Esophagus muscularis mucosa (tissue), 4 donors: Measurements from ENCODE around the gene MIOX. TPM values are rescaled to one million over a fixed set of nuclear protein-coding genes. Genes with fewer than 3 reads are reported as not detected.

Experiments used
- DNase-seq: peaks from one replicate; pipeline ENCODE4 v3.0.0-alpha.2; 2017; ENCODE audit errors: extremely low spot score
- H3K27ac ChIP-seq, 4 donors: fragments of 200-600 bp; sonication (generic); replicated peaks in 1 of 4; 1 replicate in 3 of 4; 2 replicates in 1 of 4; pipeline ENCODE4 v1.5.1; 2016 to 2019; ENCODE audit warnings: mild to moderate bottlenecking in 1 of 4
- H3K27me3 ChIP-seq, 4 donors: fragments of 200-600 bp; sonication (generic); one replicate each; pipeline versions ENCODE4 v1.5.1 to v1.6.0; 2016 to 2019
- H3K36me3 ChIP-seq, 4 donors: fragments of 200-600 bp; sonication (generic); one replicate each; pipeline ENCODE4 v1.5.1; 2016 to 2019
- H3K4me1 ChIP-seq, 4 donors: fragments of 200-600 bp; sonication (generic); one replicate each; pipeline ENCODE4 v1.5.1; 2016 to 2019
- H3K4me3 ChIP-seq, 4 donors: fragments of 200-600 bp; sonication (generic); 1 replicate in 2 of 4; 2 replicates in 2 of 4; pipeline ENCODE4 v1.5.1; 2016 to 2019; ENCODE audit warnings: mild to moderate bottlenecking in 4 of 4, moderate library complexity in 1 of 4
- H3K9me3 ChIP-seq, 4 donors: fragments of 200-600 bp; sonication (generic); 1 replicate in 3 of 4; 2 replicates in 1 of 4; pipeline ENCODE4 v1.5.1; 2016 to 2019
- EP300 ChIP-seq: sonication (generic); formaldehyde crosslinking; IDR thresholded peaks from one replicate; pipeline ENCODE4 v1.6.1; 2017; ENCODE audit warnings: antibody characterized with exemption
- POLR2A ChIP-seq: fragments of 450-650 bp; IDR thresholded peaks from one replicate; pipeline ENCODE4 v1.6.1; 2017; ENCODE audit warnings: antibody characterized with exemption, moderate library complexity, mild to moderate bottlenecking, low read depth
- POLR2AphosphoS5 ChIP-seq, 2 donors: sonication (generic); formaldehyde crosslinking; IDR thresholded peaks; one replicate each; pipeline ENCODE4 v1.6.1; 2017; ENCODE audit warnings: antibody characterized with exemption in 2 of 2
- WGBS: methylation state at CpG from one replicate; pipeline ENCODE4 v1.1.5; 2018; 5-methylcytosine and 5-hydroxymethylcytosine counted together
- intact Hi-C: fragments of 100-400 bp; cut with DNase I; formaldehyde crosslinking; loops from one replicate; pipeline ENCODE4 v1.15.1; 2023
- total RNA-seq, 4 donors: library from RNA; depleted of rRNA; stranded (reverse); fragments of >200 nt; gene quantifications; one replicate each; pipeline versions ENCODE4 v1.1.0 to v1.2.1, GENCODE V29; 2016
- TF ChIP-seq, protein P1 (sequence below), 3 experiments: fragments of 200-600 bp in 2 of 3; fragments of 450-650 bp in 1 of 3; sonication (generic) in 2 of 3; IDR thresholded peaks; one replicate each; pipeline ENCODE4 v1.5.1; 2017 to 2019; ENCODE audit warnings: antibody characterized with exemption in 3 of 3, mild to moderate bottlenecking in 2 of 3, moderate library complexity in 1 of 3

The MIOX gene
- total RNA-seq, 4 donors from 2014 or later, result not detected

DNA sequence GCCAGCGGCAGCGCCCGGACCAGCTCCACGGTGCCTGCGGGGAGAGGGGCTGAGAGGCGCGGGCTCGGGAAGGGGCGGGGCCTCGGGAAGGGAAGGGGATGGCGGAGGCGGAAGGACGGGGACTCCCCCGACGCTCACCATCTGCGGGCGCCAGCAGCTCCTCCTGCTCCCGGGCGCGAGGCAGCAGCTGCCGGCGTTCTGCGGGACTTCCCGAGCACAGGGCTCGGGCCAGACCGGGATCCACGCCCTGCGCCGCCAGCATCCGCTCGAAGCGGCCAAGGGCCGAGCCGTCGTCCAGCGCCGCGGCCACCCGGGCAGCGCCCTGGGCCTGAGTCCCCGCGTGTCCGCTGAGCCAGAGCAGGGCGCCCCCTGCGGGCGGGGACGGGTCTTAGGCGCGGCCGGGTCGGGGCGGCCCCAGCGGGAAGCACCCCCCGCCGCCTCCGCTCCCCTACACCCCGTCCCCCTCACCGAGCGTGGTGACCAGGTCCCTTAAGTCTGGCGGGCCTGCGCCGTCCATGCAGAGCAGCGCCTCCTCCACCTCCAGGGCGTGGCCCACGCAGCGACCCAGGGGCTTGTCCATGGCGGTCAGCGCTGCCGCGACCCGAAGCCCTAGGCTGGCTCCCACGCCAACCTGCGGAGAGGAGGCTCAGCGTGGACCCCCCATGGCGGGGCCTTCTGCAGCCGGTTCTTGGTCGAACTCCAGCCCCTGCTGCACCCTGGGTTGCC is 39.6 kb downstream of the MIOX start:
- 3% methylated on average over 17 of the region's 77 CpGs for WGBS
- DNase-seq, result no peak

DNA sequence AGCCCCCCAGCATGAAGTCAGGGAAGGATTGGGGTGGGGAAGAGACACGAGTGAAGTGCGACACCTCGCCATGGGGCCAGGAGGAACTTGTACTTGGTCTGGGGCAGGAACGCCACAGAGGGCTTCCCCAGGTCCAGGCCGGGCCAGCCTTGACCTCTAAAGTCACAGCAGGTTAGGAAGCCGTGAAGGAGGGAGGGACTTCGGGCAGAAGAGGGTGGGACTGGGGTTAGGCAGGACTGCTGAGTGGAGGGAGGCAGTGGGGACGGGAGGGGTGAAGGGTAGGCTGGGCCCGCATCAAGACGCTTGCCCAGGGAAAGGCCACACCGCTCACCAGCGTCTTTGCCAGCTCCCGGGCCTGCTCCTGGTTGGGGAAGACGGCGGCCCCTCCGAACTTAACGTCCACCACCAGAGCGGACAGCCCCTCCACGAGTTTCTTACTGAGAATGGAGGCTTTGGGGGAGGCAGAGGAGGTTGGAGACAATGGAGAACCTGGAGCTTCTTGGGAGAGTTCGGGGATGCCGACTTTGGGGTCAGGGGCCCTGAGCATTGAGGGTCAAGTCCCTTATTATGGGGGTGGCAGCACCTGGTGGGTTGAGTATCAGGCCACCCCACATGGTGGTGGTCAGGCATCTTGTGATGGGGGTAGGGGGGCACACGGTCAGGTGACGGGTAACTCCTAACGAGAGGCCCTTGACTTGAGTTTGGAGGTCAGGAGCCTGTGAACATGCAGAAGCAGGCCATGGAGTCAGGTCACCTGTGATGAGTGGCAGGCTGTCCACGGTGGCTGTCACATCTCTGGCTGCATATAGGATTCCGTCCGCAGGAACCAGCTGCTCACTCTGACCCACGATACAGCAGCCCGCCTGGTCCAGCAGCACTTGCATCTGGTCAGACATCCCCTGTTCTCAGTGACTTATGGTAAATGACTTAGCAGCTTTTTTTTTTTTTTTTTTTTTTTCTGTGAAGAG is 40.5 kb downstream of the MIOX start:
- H3K9me3 ChIP-seq, result no peaks in the 10 kb centered on the region
- H3K4me3 ChIP-seq, result peak overlapping the region; percentile 64 to 75 (median 68)
- peaks cover 10 to 31% (median 19%) of the 10 kb centered on the region in 4 donors for H3K27me3 ChIP-seq
- 68% methylated on average over 25 of the region's 29 CpGs for WGBS
- peaks cover 14 to 21% (median 20%) of the 10 kb centered on the region in 4 donors for H3K36me3 ChIP-seq
- peak in 1 of 2 donors; percentile 30 for TF ChIP-seq POLR2AphosphoS5 (IDR thresholded peaks at IDR 0.05)
- no peak for TF ChIP-seq EP300
- DNase-seq, result no peak
- H3K4me1 ChIP-seq, result peaks cover 39 to 78% (median 69%) of the 10 kb centered on the region in 4 donors
- peak overlapping the region; percentile 88 to 93 (median 90) for H3K27ac ChIP-seq
- intact Hi-C loops, result loop anchor here (5.0 kb wide), 1 partner anchor 55 kb away; the partner anchor contains the start of gene CHKB

More for the DNA sequence above, 39.6 kb downstream of the MIOX start:
- Histone ChIP-seq H3K4me1 (peaks cover 32 to 69% (median 61%) of the 10 kb centered on the region in 4 donors), H3K27ac (peak overlapping the region; percentile 88 to 93 (median 90)), H3K4me3 (peak overlapping the region; percentile 64 to 75 (median 68)), H3K9me3 (no peaks in the 10 kb centered on the region), H3K36me3 (peaks cover 14 to 30% (median 29%) of the 10 kb centered on the region in 4 donors), H3K27me3 (peaks cover 6 to 23% (median 10%) of the 10 kb centered on the region in 4 donors)
- TF ChIP-seq EP300 (no peak), POLR2AphosphoS5 (IDR thresholded peaks at IDR 0.05) (no peak), POLR2A (no peak)
- TF ChIP-seq, protein P1, sequence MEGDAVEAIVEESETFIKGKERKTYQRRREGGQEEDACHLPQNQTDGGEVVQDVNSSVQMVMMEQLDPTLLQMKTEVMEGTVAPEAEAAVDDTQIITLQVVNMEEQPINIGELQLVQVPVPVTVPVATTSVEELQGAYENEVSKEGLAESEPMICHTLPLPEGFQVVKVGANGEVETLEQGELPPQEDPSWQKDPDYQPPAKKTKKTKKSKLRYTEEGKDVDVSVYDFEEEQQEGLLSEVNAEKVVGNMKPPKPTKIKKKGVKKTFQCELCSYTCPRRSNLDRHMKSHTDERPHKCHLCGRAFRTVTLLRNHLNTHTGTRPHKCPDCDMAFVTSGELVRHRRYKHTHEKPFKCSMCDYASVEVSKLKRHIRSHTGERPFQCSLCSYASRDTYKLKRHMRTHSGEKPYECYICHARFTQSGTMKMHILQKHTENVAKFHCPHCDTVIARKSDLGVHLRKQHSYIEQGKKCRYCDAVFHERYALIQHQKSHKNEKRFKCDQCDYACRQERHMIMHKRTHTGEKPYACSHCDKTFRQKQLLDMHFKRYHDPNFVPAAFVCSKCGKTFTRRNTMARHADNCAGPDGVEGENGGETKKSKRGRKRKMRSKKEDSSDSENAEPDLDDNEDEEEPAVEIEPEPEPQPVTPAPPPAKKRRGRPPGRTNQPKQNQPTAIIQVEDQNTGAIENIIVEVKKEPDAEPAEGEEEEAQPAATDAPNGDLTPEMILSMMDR (IDR thresholded peaks at IDR 0.05), result peak; percentile 59 to 71 (median 66)
- intact Hi-C loops, result loop anchor here (5.0 kb wide), 1 partner anchor 56 kb away; the partner anchor contains the start of gene CHKB

DNA sequence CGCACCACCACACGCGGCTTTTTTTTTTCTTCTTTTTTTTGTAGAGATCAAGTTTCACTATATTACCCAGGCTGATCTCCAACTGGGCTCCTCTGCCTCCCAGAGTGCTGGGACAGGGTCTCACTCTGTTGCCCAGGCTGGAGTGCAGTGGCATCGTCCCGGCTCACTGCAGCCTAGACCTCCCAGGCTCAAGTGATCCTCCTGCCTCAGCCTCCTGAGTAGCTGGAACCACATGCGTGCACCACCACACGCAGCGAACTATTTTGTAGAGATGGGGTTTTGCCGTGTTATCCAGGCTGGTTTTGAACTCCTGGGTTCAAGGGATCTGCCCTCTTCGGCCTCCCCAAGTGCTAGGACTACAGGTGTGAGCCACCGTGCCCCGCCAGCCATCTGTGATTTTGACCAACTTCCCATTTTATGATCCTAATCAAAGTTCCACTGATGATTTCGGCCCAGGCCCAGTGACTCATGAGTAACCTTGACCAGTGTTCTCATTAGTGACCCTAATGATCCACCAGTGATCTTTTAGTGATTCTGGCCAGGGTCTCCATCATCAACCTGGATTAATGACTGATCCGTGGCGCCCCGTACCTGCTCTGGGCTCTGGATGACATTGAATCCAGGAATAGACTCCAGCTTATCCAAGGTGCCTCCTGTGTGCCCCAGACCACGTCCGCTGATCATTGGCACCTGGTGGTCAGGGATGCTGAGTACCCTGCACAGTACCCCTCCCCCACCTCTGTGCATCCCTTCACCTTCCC is 41.4 kb downstream of the MIOX start:
- Histone ChIP-seq H3K27ac (peak overlapping the region in 1 of 4 donors; percentile 93), H3K9me3 (no peaks in the 10 kb centered on the region), H3K36me3 (peaks cover 7 to 11% (median 11%) of the 10 kb centered on the region in 4 donors), H3K4me1 (peaks cover 45 to 87% (median 77%) of the 10 kb centered on the region in 4 donors), H3K27me3 (peaks cover 10 to 41% (median 27%) of the 10 kb centered on the region in 4 donors), H3K4me3 (peak overlapping the region in 1 of 4 donors; percentile 72)
- WGBS, result 96% methylated on average over 14 of the region's 18 CpGs
- TF ChIP-seq, protein P1 (IDR thresholded peaks at IDR 0.05), result no peak
- no peak for TF ChIP-seq POLR2AphosphoS5 (IDR thresholded peaks at IDR 0.05)
- intact Hi-C loops, result loop anchor here (5.0 kb wide), 1 partner anchor 54 kb away; the partner anchor contains the start of gene CHKB
- no peak for DNase-seq

DNA sequence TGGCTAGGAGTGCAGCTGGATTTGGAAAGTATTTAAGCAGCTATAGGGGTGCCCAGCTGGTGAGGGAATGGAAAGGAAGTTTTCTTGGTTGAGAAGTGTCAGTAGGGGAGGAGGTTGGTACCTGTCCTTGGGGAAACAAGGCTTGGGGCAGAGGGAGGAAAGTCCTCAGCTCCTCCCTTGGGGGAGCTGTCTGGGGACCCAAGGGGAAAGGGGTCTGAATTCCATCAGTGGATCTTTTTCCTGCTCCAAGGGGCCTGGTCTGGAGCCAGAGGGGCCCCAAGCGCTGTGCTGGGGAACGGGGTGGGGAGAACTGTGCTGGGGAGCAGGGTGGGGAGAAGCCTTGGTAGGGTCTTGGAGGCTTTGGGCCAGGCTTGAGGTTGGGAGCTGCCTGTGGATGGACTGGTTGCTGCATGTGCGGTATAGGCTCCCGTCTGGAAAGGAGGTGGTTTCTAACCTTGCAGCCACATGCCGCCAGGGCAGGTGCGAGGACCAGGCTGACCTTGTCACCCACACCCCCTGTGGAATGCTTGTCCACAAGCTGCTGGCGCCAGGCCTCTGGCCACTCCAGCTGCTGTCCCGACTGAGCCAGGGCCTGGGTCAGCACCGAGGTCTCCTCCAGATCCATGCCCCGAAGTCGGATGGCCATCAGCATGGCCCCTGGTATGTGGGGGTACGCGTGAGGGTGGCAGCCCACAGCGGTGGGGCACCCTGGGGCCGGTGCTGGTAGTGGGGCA is 42.2 kb downstream of the MIOX start:
- peak overlapping the region; percentile 79 to 93 (median 88) for H3K27ac ChIP-seq
- no peak for DNase-seq
- H3K36me3 ChIP-seq, result peaks cover 0 to 4% (median 3%) of the 10 kb centered on the region in 4 donors
- no peaks in the 10 kb centered on the region for H3K9me3 ChIP-seq
- intact Hi-C loops, result loop anchor here (5.0 kb wide), 1 partner anchor 53 kb away; the partner anchor contains the start of gene CHKB
- 67% methylated on average over 15 of the region's 15 CpGs for whole genome bisulfite sequencing
- no peak for TF ChIP-seq EP300
- TF ChIP-seq POLR2AphosphoS5 (IDR thresholded peaks at IDR 0.05), result no peak
- TF ChIP-seq POLR2A, result no peak
- TF ChIP-seq, protein P1 (IDR thresholded peaks at IDR 0.05), result no peak
- H3K27me3 ChIP-seq, result peaks cover 10 to 48% (median 33%) of the 10 kb centered on the region in 4 donors
- peak overlapping the region; percentile 62 to 72 (median 63) for H3K4me3 ChIP-seq
- peaks cover 45 to 83% (median 74%) of the 10 kb centered on the region in 4 donors for H3K4me1 ChIP-seq
